Epithelial cell of prostate (primary cell): ENCODE data around the gene MYO6.

Experiments used
- DNase-seq: peaks from one replicate; pipeline ENCODE4 v3.0.0-alpha.2; 2011; ENCODE audit warnings: low read depth, low spot score
- H3K27ac ChIP-seq: fragments of 450-650 bp; 2 replicates; pipeline ENCODE4 v1.5.1; 2017; ENCODE audit warnings: mild to moderate bottlenecking

The MYO6 gene

GRCh38 chr6:75761489-75761888 lies 12.4 kb downstream of the MYO6 start:
- H3K27ac ChIP-seq, result no peak overlapping the region
- DNase-seq, result no peak

- H3K27ac ChIP-seq, result no peak overlapping the region
- no peak for DNase-seq
These were observed 13.0 kb downstream of the MYO6 start for GRCh38 chr6:75762063-75762462.

GRCh38 chr6:75766387-75766786 lies 17.3 kb downstream of the MYO6 start:
- no peak overlapping the region for H3K27ac ChIP-seq
- DNase-seq, result no peak

GRCh38 chr6:75770844-75771243 lies 21.8 kb downstream of the MYO6 start:
- DNase-seq, result no peak
- no peak overlapping the region for H3K27ac ChIP-seq

- DNase-seq, result no peak
- no peak overlapping the region for H3K27ac ChIP-seq
These were observed 26.2 kb downstream of the MYO6 start for GRCh38 chr6:75775219-75775618.

- no peak overlapping the region for H3K27ac ChIP-seq
These were observed 27.4 kb downstream of the MYO6 start for GRCh38 chr6:75776461-75776860.

GRCh38 chr6:75778757-75779156 lies 29.7 kb downstream of the MYO6 start:
- H3K27ac ChIP-seq, result no peak overlapping the region
- no peak for DNase-seq

More at GRCh38 chr6:75776461-75776860, 27.4 kb downstream of the MYO6 start:
- no peak for DNase-seq

GRCh38 chr6:75786152-75786551 lies 37.1 kb downstream of the MYO6 start:
- H3K27ac ChIP-seq, result no peak overlapping the region
- DNase-seq, result no peak

- H3K27ac ChIP-seq, result no peak overlapping the region
- DNase-seq, result no peak
These were observed 39.9 kb downstream of the MYO6 start for GRCh38 chr6:75788894-75789293.

- H3K27ac ChIP-seq, result no peak overlapping the region
- no peak for DNase-seq
These were observed 42.8 kb downstream of the MYO6 start for GRCh38 chr6:75791881-75792280.

- DNase-seq, result no peak
- no peak overlapping the region for H3K27ac ChIP-seq
These were observed 45.4 kb downstream of the MYO6 start for GRCh38 chr6:75794351-75794846.

- no peak overlapping the region for H3K27ac ChIP-seq
- no peak for DNase-seq
These were observed 46.1 kb downstream of the MYO6 start for GRCh38 chr6:75794954-75795739.

- DNase-seq, result no peak
- H3K27ac ChIP-seq, result no peak overlapping the region
These were observed 47.7 kb downstream of the MYO6 start for GRCh38 chr6:75796723-75797122.

- DNase-seq, result no peak
- H3K27ac ChIP-seq, result no peak overlapping the region
These were observed 51.1 kb downstream of the MYO6 start for GRCh38 chr6:75800133-75800532.

GRCh38 chr6:75800708-75801505 lies 51.9 kb downstream of the MYO6 start:
- no peak for DNase-seq
- no peak overlapping the region for H3K27ac ChIP-seq

- no peak overlapping the region for H3K27ac ChIP-seq
- no peak for DNase-seq
These were observed 53.3 kb downstream of the MYO6 start for GRCh38 chr6:75802366-75802765.

- no peak overlapping the region for H3K27ac ChIP-seq
- no peak for DNase-seq
These were observed 59.5 kb downstream of the MYO6 start for GRCh38 chr6:75808507-75808906.

GRCh38 chr6:75812560-75812959 lies 63.5 kb downstream of the MYO6 start:
- no peak overlapping the region for H3K27ac ChIP-seq
- no peak for DNase-seq

- H3K27ac ChIP-seq, result peak overlapping the region; percentile 20
- DNase-seq, result no peak
These were observed 64.6 kb downstream of the MYO6 start for GRCh38 chr6:75813476-75814250.

GRCh38 chr6:75815756-75816155 lies 66.7 kb downstream of the MYO6 start:
- DNase-seq, result no peak
- H3K27ac ChIP-seq, result no peak overlapping the region
